EL (cell line): ENCODE results near the gene CSH1.
"Not testable (repeated sequence)": the region's sequence is repeated elsewhere in the genome, so short reads cannot be mapped to it uniquely, and the experiment has no call there.

Experiments used
- DNase-seq: peaks from one replicate; pipeline ENCODE4 v3.0.0-alpha.2; 2016

CSH1 gene

DNA sequence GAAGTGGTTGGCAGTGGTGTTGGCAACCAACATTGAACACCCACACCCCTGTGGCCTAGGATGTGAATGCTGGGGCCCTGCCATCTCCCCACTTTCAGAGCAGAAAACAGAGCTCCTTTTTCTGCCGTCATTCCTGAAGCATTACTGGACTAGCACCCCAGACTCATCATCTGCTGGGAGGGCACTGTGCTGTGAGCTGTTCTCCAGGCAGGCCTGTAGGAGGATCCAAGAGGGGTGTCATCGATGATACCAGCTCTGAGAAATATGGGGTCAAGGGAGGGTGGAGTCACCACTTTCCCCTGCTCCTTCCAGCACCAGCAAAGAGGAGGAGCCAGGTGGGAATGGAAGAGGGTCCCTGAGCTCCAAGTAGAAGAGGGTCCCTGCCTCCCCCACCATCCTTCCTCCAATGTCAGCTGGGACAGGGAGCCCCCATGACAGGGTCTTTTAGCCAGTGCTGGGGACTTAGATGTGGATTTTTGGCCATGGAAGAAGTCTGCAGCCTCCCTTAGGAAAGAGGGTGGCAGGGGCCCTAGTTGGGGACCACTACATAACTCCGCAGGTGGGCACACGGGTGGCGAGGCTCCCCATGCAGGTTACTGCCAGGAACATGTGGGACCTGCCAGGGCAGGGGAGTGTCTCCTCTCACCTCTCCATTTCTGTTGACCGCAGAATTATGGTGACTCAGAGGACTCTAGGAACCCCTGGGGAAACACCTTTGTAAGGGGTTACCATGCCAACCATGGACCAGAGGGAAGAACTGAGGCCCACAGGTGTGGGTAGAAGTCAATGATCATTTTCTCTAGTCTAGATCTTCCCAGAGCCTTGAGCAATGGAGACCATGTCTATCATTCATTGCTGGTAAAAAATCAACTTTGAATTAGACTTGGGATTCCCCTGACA lies 2.8 kb upstream of the CSH1 start:
- DNase-seq = peak; percentile 35

DNA sequence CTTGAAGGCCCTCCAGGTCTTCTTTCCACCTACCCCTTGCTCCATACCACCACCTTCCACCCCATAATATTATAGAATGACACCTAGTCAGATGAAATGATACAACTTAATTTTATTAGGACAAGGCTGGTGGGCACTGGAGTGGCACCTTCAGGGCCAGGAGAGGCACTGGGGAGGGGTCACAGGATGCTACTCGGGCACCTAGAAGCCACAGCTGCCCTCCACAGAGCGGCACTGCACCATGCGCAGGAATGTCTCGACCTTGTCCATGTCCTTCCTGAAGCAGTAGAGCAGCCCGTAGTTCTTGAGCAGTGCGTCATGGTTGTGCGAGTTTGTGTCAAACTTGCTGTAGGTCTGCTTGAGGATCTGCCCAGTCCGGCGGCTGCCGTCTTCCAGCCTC lies 1.6 kb downstream of the CSH1 start:
- DNase-seq = not testable (repeated sequence)

DNA sequence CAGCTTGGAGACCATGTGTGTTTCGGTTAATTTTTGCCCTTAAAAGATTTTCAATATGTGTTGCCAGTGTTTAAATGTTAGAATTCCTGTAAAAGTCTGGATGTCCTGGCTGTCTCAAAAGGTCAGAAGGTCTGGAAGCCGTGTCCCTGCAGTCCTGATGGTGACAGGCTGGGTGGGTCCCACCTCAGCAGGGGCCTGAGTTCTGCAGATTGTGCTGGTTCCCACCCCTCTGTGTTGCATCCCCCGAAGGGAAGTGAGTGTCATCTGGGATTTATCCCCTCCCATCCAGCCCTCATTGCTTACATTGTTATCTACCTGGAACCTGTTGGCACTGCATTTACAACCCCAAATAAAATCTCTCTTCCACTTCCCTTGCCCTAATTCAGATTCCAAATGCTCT lies 2.4 kb downstream of the CSH1 start:
- DNase-seq = not testable (repeated sequence)

DNA sequence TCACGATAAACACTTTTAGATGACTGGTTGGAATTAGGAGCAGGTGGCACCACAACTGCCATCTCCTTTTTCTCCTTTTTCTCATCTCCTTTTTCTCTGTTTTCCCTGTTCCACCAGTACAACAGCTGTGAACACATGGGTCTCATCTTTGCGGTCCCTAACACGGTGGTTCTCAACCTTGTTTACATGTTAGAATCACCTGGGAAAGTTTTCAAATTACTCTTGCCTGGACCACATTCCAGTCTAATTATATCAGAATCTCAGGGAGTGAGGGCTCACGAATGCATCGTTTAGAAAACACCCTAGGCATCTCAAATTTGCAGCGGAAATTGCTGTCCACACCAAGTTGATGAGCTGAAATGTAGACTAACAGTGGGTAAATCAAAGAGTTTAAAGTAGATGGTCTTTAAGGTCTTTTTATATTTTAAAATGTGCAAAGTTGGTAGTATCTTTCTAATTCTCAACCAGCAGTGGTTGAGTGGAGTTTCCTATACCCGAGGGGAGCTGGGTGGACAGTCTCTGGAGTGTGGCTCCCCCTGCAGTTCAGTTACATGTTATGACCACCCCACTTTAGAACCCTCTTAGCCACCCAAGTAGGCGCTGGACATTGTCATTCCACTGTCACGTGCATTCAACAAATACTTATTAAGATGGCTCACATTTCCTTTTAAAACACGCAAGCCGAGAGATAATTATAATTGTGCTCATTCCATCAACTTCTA lies 3.9 kb downstream of the CSH1 start:
- DNase-seq = not testable (repeated sequence)

DNA sequence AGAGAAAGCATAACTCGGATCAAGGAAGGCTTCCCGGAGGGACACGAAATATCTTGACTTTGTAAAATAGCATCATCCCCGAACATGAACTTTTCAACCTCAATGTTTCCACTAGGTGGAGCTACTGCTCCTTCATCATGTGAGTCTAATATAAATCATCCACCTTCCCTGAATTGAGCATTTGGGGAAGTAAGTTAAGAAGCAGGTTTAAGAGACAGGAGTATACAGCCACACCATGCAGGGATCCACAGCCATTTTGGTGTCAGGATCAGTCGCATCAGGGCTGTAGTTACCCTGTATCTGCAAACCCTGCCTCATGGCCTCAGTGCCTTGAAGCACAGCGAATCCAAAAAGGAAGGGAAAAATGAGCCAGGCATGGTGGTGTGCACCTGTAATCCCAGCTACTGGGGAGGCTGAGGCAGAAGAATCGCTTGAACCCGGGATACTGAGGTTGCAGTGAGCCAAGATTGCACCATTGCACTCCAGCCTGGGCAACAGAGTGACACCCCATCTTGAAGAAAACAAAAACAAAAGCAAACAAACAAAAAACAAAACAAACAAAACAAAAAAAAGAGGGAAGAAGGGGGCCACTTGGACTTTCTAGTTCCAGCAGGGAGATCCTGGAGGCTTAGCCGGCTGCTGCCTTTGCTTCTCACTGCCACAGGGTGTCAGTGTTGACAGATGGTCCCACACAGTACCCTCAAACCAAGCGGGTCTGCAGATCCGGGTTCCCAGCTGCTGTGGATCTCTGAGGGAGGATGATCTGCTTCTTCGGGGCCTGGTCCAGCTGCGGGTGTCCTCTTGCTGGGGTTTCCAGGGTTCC lies 7.1 kb downstream of the CSH1 start:
- DNase-seq = peak; percentile 56

DNA sequence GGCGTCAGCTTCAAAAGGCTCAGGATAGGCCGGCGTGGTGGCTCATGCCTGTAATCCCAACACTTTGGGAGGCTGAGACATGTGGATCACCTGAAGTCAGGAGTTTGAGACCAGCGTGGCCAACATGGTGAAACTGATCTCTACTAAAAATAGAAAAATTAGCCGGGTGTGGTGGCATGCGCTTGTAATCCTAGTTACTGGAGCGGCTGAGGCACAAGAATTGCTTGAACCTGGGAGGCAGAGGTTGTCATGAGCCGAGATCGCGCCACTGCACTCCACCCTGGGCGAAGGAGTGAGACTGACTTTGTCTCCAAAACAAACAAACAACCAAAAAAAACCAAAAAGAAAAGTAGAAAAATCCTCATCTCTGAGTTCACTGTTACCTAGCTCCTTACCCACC lies 11.3 kb downstream of the CSH1 start:
- not testable (repeated sequence) for DNase-seq

DNA sequence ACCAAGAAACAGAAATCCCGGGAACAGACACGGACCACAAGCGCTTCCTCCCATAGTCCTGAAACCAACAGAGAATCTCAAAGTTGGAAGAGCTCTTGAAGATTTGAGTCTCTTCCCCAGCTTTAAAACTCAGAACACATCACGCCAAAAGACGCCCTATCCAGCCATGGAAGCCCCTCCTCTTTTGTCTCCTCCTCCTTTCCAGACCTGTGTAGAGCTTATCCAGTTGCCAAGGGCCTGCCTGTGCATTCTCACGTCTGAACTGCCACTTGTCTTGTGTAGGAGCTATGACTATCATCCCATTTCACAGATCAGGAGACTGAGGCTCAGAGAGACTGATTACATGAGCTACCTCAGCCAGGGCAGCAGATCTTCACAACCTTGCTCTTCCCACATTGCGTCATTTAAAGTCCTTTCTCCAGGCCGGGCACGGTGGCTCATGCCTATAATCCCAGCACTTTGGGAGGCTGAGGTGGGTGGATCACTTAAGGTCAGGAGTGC lies 13.7 kb downstream of the CSH1 start:
- not testable (repeated sequence) for DNase-seq

DNA sequence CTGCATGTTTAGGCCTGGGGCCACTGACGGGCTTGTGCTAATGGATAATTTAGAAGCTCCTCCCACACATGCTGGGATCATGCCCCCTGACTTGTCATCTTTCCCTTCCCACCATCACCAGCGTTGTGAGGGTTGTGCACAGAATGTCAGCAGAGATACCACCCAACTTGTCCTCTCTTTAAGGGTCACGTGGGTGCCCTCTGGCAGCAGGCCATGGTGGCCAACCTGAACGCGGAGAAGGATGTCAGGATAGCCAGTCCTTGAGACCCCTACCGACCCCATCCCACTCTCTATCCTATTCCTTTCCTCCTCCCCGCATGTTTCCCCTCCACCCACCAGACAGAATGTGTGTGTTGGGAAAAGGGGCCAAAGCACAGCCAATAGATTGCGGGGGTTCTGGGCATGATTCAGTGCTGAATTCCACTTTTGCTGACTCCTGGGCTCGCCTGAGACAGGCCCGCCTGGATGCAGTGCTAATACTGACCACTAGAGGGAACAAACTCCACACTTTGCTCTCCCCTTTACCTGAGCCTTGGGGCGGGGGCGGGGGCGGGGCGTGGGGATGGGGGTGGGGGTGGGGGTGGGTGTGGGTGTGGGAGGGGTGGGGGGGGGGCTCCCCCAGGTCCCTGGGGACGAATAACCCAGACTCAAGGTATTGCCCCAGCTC lies 14.3 kb downstream of the CSH1 start, which contains the start of gene GH2:
GH2 (minus strand) TSS at position 10 of the 667 bp plus-strand sequence. CDS start 143 bp downstream, outside the sequence.
- peak; percentile 68 for DNase-seq

DNA sequence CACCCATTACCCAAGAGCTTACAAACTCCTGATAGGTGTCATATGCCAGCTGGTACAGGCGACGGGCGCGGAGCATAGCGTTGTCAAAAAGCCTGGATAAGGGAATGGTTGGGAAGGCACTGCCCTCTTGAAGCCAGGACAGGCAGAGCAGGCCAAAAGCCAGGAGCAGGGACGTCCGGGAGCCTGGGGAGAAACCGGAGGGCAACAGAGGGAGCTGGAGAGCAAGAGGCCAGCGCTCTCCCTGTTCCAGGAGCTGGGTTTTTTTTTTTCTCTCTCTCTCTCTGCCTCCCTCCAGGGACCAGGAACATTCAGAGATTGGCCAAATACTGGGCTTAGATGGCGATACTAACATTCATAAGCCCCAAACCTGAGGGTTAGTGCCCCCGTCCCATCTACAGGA lies 15.0 kb downstream of the CSH1 start:
- peak; percentile 14 for DNase-seq

DNA sequence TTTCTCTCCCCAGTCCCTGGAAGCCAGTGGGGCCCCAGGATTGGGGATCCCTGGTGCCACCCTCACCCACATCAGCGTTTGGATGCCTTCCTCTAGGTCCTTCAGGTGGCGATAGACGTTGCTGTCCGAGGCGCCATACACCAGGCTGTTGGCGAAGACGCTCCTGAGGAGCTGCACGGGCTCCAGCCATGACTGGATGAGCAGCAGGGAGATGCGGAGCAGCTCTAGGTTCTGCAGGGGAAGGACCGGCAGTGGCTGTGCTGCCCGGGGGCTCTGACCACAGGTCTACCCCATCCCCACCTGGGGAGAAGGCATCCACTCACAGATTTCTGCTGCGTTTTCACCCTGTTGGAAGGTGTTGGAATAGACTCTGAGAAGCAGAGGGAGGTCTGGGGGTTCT lies 15.7 kb downstream of the CSH1 start:
- no peak for DNase-seq

DNA sequence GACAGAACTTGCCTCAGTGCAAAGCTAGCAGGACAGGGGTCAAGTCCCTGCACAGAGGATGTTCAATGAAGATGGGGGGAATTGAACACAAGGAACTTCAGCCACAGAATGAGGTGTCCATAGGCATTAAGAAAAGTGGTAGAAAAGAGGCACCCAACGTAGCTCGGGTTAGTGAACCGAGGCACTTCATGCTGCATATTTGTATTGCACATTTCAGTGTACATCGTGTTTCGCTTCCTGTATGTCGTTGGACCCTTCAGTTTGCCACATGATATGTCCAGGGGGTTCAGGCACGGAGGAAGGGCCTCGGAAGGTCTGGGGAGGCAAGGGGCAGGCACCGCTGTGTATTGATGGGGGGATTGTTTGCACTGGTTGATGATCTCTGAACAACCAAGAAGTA lies 18.0 kb downstream of the CSH1 start:
- DNase-seq = not testable (repeated sequence)

DNA sequence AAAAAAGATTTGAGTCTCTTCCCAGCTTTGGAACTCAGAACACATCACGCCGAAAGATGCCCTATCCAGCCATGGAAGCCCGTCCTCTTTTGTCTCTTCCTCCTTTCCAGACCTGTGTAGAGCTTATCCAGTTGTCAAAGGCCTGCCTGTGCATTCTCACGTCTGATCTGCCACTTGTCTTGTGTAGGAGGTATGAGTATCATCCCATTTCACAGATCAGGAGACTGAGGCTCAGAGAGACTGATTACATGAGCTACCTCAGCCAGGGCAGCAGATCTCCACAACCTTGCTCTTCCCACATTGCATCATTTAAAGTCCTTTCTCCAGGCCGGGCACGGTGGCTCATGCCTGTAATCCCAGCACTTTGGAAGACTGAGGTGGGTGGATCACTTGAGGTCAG lies 21.7 kb downstream of the CSH1 start:
- DNase-seq = not testable (repeated sequence)

DNA sequence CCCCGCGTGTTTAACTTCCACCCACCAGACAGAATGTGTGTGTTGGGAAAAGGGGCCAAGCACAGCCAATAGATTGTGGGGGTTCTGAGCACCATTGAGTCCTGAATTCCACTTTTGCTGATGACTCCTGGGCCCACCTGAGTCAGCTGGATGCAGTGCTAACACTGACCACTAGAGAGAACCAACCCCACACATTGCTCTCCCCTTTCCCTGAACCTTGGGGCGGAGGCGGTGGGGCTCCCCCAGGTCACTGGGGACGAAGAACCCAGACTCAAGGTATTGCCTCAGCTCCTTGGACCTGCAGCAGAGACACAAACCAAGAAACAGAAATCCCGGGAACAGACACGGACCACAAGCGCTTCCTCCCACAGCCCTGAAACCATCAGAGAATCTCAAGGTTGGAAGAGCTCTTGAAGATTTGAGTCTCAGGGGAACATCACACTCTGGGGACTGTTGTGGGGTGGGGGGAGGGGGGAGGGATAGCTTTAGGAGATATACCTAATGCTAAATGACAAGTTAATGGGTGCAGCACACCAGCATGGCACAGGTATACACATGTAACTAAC lies 22.2 kb downstream of the CSH1 start:
- DNase-seq = not testable (repeated sequence)

DNA sequence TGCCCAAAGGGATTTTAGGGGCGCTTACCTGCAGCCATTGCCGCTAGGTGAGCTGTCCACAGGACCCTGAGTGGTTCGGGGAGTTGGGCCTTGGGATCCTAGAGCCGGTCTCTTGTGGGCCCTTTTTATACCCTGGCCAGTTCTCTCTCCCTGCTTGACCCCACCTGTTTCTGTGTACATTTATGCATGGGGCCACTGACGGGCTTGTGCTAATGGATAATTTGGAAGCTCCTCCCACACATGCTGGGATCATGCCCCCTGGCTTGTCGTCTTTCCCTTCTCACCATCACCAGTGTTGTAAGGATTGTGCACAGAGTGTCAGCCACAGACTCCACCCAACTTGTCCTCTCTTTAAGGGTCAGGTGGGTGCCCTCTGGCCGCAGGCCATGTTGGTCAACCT lies 22.8 kb downstream of the CSH1 start, which contains the start of gene CSH2:
CSH2 (minus strand) TSS at position 101 of the 400 bp plus-strand sequence; CDS start at position 38, 63 bp downstream.
- not testable (repeated sequence) for DNase-seq

DNA sequence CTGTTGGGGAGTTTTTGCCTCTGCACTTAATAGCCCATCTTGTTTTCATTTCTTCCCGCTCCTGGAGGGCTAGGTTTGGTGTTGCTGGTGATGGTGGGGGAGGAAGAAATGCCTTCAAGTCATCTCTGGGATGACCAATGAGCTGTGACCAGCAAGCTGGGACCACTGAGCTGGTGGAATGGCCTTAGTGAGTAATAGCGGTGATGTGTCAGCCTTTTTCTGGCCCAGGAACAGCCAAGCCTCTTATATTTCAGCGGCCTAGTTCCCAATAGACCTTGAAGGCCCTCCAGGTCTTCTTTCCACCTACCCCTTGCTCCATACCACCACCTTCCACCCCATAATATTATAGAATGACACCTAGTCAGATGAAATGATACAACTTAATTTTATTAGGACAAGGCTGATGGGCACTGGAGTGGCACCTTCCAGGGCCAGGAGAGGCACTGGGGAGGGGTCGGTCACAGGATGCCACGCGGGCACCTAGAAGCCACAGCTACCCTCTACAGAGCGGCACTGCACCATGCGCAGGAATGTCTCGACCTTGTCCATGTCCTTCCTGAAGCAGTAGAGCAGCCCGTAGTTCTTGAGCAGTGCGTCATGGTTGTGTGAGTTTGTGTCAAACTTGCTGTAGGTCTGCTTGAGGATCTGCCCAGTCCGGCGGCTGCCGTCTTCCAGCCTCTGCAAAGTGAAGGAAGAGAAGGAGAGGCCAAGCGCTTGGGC lies 24.6 kb downstream of the CSH1 start:
- peak; percentile 15 for DNase-seq

DNA sequence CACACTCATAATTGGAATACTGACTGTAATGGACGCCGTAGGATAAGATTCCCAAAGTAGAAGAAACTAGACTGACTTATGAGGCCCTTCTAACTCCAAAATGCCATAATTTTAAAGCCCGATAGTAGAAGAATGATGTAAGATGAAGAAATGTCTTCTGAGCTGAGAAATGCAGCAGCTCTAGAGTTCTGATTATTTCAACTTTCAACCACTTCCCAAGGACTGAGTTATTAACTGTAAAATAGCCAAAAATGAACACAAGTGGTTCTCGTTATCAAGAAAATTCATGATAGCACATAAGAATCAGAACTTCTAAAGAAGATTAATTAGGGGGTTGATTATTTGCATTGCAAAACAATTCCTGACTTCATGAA lies 26.1 kb downstream of the CSH1 start:
- DNase-seq = not testable (repeated sequence)

DNA sequence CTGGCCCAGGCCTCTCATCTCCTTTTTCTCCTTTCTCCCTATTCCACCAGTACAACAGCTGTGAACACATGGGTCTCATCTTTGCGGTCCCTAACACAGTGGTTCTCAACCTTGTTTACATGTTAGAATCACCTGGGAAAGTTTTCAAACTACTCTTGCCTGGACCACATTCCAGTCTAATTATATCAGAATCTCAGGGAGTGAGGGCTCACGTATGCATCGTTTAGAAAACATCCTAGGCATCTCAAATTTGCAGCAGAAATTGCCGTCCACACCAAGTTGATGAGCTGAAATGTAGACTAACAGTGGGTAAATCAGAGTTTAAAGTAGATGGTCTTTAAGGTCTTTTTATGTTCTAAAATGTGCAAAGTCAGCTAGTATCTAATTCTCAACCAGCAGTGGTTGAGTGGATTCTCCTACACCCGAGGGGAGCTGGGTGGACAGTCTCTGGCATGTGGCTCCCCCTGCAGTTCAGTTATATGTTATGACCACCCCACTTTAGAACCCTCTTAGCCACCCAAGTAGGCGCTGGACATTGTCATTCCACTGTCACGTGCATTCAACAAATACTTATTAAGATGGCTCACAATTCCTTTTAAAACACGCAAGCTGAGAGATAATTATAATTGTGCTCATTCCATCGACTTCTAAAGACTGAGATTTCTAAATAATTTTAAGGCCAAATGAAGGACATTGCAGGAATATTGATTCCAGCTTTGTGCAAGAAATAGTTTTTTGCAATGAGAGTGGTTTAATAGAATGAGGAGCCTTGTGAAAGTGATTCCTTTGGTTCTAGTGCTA lies 26.7 kb downstream of the CSH1 start:
- peak; percentile 54 for DNase-seq

DNA sequence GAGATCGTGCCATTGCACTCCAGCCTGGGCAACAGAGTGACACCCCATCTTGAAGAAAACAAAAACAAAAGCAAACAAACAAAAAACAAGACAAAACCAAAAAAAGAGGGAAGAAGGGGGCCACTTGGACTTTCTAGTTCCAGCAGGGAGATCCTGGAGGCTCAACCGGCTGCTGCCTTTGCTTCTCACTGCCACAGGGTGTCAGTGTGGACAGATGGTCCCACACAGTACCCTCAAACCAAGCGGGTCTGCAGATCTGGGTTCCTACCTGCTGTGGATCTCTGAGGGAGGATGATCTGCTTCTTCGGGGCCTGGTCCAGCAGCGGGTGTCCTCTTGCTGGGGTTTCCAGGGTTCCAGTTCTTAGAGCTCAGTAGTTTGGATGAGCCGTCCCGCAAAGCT lies 29.7 kb downstream of the CSH1 start:
- DNase-seq = not testable (repeated sequence)

DNA sequence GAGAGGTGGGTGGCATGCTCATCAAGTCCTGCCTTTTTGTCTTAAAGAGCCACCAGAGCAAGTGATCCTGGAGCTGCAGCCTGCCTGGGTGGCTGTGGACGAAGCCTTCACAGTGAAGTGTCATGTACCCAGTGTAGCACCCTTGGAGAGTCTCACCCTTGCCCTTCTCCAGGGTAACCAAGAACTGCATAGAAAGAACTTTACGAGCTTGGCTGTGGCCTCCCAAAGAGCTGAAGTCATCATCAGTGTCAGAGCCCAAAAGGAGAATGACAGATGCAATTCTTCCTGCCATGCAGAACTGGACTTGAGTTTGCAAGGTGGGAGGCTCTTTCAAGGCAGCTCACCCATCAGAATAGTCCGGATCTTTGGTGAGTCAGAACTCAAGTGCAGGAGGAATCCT lies 37.1 kb downstream of the CSH1 start:
- no peak for DNase-seq

DNA sequence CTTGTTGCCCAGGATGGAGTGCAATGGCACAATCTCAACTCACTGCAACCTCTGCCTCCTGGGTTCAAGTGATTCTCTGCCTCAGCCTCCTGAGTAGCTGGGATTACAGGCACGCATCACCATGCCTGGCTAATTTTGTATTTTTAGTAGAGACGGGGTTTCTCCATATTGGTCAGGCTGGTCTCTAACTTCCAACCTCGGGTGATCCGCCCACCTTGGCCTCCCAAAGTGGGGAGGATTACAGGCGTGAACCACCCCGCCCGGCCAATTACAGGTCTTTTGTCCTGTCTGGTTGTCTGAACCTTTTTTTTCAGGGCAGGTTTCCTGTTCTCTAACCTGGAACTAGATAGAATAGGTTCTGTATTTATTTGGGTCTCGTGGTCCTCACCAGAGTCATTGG lies 39.9 kb downstream of the CSH1 start:
- not testable (repeated sequence) for DNase-seq
